IPS DF 19.7 (cell line): ENCODE measurements around the gene MED4.

ENCODE experiments used
- DNase-seq: peaks from one replicate; pipeline ENCODE4 v3.0.0-alpha.2; 2013; ENCODE audit warnings: low read depth, low spot score

The MED4 gene

DNA sequence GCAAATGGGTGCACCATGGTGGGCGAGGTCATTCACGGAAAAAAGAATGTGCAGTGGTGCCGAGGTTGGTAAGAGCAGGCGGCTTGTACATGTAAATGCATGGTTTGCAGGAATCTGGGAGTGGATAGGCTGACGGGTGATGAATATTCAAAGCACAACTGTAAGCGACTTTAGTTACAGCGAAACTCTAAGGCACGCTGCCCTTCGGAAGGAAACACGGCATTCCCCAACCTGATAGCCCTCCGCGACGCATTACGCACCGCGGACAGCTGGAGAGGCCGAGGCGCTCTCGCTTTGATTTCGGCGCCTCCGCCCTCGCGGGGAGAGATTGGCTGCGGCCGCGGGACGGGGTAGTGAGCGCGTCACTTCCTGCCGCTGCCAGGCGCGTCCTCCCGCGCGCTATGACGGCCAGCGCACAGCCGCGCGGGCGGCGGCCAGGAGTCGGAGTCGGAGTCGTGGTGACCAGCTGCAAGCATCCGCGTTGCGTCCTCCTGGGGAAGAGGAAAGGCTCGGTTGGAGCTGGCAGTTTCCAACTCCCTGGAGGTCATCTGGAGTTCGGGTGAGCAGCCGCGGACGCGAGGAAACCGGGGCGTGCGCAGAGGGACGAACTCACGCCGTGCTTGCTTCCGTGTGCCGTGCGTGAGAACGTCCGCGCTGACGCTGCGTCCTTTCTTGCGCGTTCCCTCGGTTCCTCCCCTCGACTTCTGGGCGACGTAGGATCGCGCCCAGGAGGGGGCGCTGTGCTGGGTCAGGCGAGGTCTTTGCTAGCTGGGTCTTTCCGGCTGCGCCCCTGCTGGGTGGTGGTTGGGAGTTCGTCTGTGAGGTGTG is 57.3 kb downstream of the MED4 start, which contains the start of gene NUDT15:
NUDT15 (plus strand) TSS at position 381 of the 828 bp plus-strand sequence; CDS start at position 402, 21 bp downstream.
- peak; percentile 90 for DNase-seq

DNA sequence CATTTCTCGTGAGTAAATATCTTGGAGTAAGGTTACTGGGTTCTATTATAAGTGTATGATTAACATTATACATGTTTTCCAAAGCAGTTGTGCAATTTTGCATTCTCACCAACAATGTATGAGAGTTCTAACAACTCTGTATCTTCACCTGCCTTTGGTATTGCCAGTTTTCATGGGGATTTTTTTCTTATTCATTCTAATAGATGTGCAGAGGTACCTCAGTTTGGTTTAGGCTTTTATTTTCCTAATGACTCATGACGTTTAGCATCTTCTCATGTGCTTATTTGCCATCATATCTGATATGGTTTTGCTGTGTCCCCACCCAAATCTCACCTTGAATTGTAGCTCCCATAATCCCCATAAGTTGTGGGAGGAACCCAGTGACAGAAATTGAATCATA is 65.0 kb downstream of the MED4 start:
- DNase-seq: no peak

DNA sequence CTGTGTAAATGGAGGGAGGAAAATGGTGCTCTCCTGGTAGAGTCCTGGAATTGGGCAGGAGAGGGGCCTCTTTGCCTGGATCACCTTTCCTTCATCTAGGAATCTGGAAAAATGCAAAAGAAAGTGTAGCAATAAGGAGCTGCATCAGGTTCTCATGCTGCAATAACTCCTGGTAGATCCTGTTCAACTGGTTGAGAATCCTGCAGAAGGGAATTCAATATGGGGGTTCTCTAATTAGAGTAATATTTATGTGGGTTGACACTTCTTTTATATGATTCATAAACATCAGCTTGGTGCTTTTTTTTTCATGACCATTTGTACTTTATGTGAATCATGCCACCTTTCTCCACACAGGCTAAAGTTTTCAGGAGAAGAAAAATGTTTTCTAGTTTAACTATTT is 66.8 kb downstream of the MED4 start:
- no peak for DNase-seq
